Femur (tissue), 1 donor: ENCODE measurements around the gene ZCCHC7.
"Not testable (repeated sequence)": the region's sequence is repeated elsewhere in the genome, so short reads cannot be mapped to it uniquely, and the experiment has no call there.

Experiments
- DNase-seq: peaks from one replicate; pipeline ENCODE4 v3.0.0-alpha.2; 2017

Gene ZCCHC7

DNA sequence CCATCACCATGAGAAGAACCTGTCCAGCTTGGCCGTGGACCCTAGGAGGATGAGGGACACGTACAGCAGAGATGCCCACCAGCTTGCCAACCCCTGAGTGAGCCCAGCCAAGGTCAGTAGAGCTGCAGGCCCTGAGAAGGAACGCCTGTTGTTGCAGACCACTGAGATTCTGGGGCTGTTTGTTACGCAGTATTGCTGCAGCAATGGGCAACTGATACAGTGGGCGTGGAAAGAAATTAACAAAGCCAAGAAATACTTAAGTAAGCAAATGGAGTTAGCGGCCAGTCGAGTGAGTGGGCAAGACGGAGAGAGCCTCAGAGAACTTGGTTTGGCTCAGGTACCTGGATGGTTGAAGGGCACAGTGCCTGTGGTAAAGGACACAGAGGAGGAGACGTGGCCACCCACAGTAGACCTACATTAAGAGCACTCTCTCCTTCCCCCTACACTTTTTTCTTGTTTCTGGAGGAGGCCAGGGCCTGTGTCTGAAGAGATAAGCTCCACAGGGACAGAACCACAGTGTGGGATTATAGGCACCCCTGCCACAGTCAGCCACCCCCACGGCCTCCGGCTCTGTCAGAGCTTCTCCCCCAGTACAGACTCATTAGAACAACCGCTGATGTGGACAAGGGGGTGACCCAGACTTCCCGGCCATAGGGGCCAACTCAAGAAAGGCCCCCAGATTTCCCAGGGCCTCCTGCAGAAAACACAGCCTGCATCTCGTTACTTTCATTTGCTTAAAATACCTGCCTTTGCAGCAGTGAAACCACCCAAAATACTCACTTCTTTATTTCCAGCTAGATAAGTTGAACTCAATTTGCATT is 262.0 kb downstream of the ZCCHC7 start:
- no peak for DNase-seq

GRCh38 chr9:37382982-37383357 is 262.6 kb downstream of the ZCCHC7 start:
- no peak for DNase-seq

DNA sequence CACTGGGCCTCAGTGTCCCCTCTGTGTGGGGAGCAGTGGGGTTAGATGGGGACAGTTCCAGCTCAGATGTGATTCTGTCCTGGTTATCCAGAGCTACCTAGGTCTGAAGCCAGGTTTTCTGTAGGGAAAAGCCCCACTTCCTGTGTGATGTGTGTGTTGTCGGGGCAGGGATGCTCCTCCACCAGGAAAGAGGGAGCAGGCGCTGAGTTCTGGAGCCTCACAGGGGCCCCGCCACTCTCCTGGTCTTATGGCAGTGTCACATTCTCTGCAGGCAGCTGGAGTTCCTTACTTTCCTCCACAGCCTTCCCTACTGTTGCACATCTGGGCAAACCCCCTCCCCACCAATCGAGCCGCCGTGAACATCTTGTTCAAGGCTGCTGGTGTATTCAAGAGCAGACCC is 263.0 kb downstream of the ZCCHC7 start:
- DNase-seq, result no peak

- no peak for DNase-seq
Observed at GRCh38 chr9:37383876-37384746, 263.7 kb downstream of the ZCCHC7 start.

DNA sequence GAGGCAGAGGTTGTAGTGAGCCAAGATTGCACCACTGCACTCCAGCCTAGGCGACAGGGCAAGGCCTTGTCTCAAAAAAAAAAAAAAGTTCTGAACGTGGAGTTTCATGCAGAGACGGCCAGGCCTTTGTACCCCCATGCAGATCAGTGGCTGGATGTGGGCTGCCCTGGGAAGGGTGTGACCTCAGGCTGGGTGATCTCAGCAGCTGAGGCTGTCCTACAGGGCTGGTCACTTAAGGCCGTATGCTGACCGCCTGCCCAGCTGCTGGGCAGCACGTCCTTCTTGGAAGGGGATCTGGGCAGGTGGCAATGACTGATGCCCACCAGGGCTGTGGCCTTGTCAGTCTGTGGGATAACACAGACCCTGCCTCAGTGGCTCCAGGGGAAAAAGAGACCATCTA is 264.9 kb downstream of the ZCCHC7 start:
- DNase-seq, result no peak

DNA sequence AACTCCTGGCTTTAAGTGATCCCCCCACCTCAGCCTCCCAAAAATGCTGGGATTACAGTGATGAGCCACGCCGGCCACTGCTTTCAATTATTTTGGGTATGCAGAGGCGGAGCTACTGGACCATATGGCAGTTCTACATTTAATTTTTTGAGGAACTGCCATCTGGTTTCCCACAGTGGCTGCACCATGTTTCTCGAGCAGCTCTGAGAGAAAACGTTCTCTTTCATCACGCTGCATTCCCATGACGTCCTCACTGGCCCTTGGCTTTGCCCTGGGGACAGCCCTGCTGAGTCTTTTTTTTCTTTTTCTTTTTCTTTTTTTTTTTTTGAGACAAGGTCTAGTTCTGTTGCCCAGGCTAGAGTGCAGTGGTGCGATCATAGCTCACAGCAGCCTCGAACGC is 266.6 kb downstream of the ZCCHC7 start:
- no peak for DNase-seq

DNA sequence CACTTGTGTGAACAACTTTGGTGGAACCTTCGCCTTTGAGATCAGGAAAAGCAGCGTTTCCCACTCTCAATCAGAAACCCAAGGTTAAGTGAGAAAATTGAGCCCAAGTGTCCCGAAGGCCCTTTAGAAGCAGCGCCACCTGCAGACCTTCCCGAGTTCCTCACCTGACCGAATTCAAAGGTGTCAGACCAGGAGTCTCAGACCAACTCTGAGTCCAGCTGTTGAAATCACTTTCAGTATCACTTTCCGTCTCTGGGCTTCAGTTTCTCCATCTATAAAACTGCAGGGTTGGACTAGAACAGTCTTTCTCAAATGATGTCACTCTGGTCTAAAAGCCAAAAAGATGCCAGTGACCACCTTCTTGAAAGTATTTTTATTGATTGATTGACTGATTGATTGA is 270.4 kb downstream of the ZCCHC7 start:
- no peak for DNase-seq

GRCh38 chr9:37392272-37392671 is 271.9 kb downstream of the ZCCHC7 start:
- DNase-seq, result no peak

DNA sequence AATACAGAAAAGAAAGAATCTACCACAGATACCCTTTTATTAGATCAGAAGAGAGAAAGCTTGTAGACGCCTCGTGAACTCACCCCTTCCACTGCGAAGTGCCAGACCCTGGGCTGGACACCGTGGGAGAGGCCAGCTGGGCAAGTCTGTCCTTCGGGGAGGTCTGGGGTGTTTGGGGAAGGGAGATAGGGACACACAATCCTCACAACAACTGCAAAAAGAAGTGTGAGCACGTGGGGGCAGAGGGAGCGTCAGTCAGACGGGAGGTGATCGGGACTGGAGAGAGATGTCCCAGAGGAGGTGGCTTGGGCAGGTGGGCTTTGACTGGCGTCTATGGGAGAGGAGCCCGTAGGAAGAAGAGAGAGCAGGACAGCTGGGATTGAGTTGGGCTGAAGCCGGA is 274.9 kb downstream of the ZCCHC7 start:
- no peak for DNase-seq

DNA sequence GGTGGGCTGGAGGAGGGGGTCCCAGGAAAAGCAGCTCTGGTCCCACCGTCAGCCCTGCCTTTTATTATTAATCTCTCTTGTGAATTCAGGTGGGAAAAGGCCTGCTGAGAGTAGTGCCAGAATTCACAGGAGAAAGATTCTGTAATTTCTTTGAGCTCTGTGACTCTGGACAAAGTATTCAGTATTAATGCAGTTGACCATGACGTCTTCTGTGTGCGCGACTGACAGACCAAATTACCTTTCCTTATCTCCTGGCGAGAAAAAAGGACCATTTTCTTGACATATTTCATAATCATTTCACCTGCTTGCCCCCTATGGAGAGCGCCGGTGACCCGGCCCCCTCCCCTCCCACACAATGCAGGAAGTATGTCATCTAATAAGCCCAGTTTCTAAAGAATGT is 275.3 kb downstream of the ZCCHC7 start:
- DNase-seq, result no peak

DNA sequence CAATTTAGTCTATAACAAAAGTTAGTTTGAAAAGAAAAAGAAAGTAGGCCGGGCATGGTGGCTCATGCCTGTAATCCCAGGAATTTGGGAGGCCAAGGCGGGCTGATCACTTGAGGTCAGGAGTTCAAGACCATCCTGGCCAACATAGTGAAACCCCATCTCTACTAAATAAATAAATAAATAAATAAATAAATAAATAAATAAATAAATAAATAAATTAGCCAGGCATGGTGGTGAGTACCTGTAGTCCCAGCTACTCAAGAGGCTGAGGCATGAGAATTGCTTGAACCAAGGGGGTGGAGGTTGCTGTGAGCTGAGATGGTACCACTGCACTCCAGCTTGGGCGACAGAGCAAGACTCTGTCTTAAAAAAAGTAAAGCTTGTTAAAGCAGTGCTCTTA is 277.6 kb downstream of the ZCCHC7 start:
- DNase-seq, result not testable (repeated sequence)

DNA sequence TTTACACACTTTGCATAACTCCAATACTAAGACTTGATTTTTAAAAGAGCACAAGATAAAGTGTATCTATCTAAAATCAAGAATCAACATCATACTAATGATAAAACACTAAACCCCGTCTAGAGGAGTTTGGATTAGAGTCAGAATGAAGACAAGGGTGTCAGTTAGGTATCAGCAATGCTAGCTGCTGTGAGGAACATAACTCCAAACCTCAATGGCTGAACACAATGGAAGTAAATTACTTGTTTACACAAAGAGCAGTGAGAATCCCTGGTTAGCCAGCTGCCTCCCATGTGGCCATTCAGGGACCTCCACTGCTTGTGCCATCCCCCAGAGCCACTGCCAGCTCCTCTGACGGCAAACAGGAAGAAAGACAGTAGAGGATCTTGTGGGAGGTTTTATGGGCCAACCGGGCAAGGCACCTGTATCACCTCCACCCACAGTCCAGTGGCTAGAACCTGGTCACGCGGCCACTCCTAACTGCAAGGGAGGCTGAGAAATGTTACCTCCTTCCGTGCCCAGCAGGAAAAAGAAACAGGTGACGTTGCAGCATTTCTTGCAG is 278.2 kb downstream of the ZCCHC7 start:
- no peak for DNase-seq

DNA sequence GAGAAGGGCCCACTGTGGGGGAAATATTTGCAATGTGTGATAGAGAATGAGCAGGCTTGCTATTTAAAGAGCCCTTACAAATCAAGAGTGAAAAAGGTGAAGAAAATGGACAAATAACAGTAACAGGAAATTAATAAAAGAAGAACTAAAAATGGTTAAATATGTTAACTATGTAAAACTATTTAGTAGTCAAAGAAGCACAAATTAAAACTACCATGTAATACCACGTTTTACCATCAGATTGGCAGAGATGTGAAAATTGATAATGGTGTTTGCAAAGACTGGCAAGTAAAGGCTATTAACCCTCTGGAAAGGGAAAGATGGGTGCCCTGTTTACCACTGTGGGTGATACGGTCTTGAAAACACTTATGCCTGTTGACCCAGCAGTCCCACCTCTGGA is 279.0 kb downstream of the ZCCHC7 start:
- no peak for DNase-seq

GRCh38 chr9:37404590-37404989 is 284.2 kb downstream of the ZCCHC7 start:
- DNase-seq, result no peak

- DNase-seq, result no peak
Observed at GRCh38 chr9:37405350-37405749, 285.0 kb downstream of the ZCCHC7 start.

- DNase-seq, result no peak
Observed at GRCh38 chr9:37405764-37406380, 285.5 kb downstream of the ZCCHC7 start.

GRCh38 chr9:37406603-37407401 is 286.4 kb downstream of the ZCCHC7 start:
- no peak for DNase-seq

DNA sequence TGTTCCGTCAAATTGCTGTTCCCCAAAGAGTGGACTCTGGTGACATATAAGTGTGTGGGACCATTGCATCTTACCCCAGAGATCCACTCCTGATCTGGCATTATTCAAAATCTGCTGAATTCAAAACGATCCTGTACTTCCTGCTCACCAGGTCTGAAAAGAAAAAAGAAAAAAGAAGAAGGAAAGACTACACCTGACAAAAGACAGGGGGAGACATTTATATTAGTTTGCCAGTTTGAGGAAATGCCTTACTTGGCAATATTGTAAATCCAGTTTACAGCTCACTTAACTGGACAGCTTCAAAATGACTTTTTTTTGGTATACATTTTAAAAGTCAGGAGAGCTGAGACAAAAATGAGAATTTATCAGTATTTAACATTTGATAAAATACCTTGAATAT is 287.1 kb downstream of the ZCCHC7 start:
- DNase-seq, result no peak
